ENCODE data around the gene FYN. TPM values are rescaled to one million over a fixed set of nuclear protein-coding genes. Genes with fewer than 3 reads are reported as not detected.

Gene FYN
- total RNA-seq, 4 donors from 2014 or later, result 37.8 to 65.8 (median 53.8) TPM

GRCh38 chr6:111750153-111750552 is 123.1 kb downstream of the FYN start:
- no peaks in the 10 kb centered on the region for H3K9me3 ChIP-seq
- no peak for DNase-seq (ENCODE audit: extremely low spot score)
- TF ChIP-seq POLR2AphosphoS5 (IDR thresholded peaks at IDR 0.05), result no peak
- no peak for TF ChIP-seq POLR2A (IDR thresholded peaks at IDR 0.05; ENCODE audit: low read depth)
- TF ChIP-seq CTCF (IDR thresholded peaks at IDR 0.05), result no peak
- no peak for TF ChIP-seq EP300 (IDR thresholded peaks at IDR 0.05)
- H3K27me3 ChIP-seq, result no peaks in the 10 kb centered on the region
- WGBS, result 94% methylated on average over 7 of the region's 7 CpGs
- intact Hi-C loops (cut with DNase I), result no loop called here
- H3K36me3 ChIP-seq, result no peaks in the 10 kb centered on the region
- no peak overlapping the region for H3K27ac ChIP-seq (replicated peaks in 1 of 4)
- H3K4me3 ChIP-seq, result no peak overlapping the region
- H3K4me1 ChIP-seq, result peaks cover 3 to 46% (median 9%) of the 10 kb centered on the region in 4 donors

- Histone ChIP-seq H3K36me3 (no peaks in the 10 kb centered on the region), H3K4me3 (no peak overlapping the region), H3K27me3 (no peaks in the 10 kb centered on the region), H3K9me3 (no peaks in the 10 kb centered on the region), H3K27ac (replicated peaks in 1 of 4) (no peak overlapping the region), H3K4me1 (peaks cover 19 to 49% (median 27%) of the 10 kb centered on the region in 4 donors)
- TF ChIP-seq CTCF (IDR thresholded peaks at IDR 0.05) (no peak), POLR2AphosphoS5 (IDR thresholded peaks at IDR 0.05) (no peak), EP300 (IDR thresholded peaks at IDR 0.05) (no peak), POLR2A (IDR thresholded peaks at IDR 0.05; ENCODE audit: low read depth) (no peak)
- intact Hi-C loops (cut with DNase I), result no loop called here
- DNase-seq (ENCODE audit: extremely low spot score), result no peak
- WGBS, result 77% methylated on average over 3 of the region's 3 CpGs
Observed at GRCh38 chr6:111748231-111748647, 125.0 kb downstream of the FYN start.

GRCh38 chr6:111747829-111748228 is 125.4 kb downstream of the FYN start:
- 76% methylated on average over 5 of the region's 5 CpGs for WGBS

GRCh38 chr6:111747396-111747795 is 125.9 kb downstream of the FYN start:
- H3K27me3 ChIP-seq, result no peaks in the 10 kb centered on the region
- TF ChIP-seq EP300 (IDR thresholded peaks at IDR 0.05), result no peak
- TF ChIP-seq POLR2AphosphoS5 (IDR thresholded peaks at IDR 0.05), result no peak
- TF ChIP-seq CTCF (IDR thresholded peaks at IDR 0.05), result no peak
- no peak for TF ChIP-seq POLR2A (IDR thresholded peaks at IDR 0.05; ENCODE audit: low read depth)
- H3K4me3 ChIP-seq, result no peak overlapping the region
- peaks cover 23 to 55% (median 30%) of the 10 kb centered on the region in 4 donors for H3K4me1 ChIP-seq
- no peak overlapping the region for H3K27ac ChIP-seq (replicated peaks in 1 of 4)
- intact Hi-C loops (cut with DNase I), result no loop called here
- no peaks in the 10 kb centered on the region for H3K9me3 ChIP-seq
- H3K36me3 ChIP-seq, result no peaks in the 10 kb centered on the region
- DNase-seq (ENCODE audit: extremely low spot score), result no peak
- 80% methylated on average over 6 of the region's 6 CpGs for WGBS

More at GRCh38 chr6:111747829-111748228, 125.4 kb downstream of the FYN start:
- Histone ChIP-seq H3K4me1 (peaks cover 23 to 52% (median 29%) of the 10 kb centered on the region in 4 donors), H3K4me3 (no peak overlapping the region), H3K36me3 (no peaks in the 10 kb centered on the region), H3K27ac (replicated peaks in 1 of 4) (peak overlapping the region in 1 of 4 donors; percentile 11), H3K27me3 (no peaks in the 10 kb centered on the region), H3K9me3 (no peaks in the 10 kb centered on the region)
- TF ChIP-seq POLR2AphosphoS5 (IDR thresholded peaks at IDR 0.05), result no peak
- TF ChIP-seq EP300 (IDR thresholded peaks at IDR 0.05), result no peak
- TF ChIP-seq POLR2A (IDR thresholded peaks at IDR 0.05; ENCODE audit: low read depth), result no peak
- no peak for TF ChIP-seq CTCF (IDR thresholded peaks at IDR 0.05)
- DNase-seq (ENCODE audit: extremely low spot score), result no peak
- intact Hi-C loops (cut with DNase I), result no loop called here

GRCh38 chr6:111746983-111747382 is 126.3 kb downstream of the FYN start:
- intact Hi-C loops (cut with DNase I), result no loop called here
- Histone ChIP-seq H3K27ac (replicated peaks in 1 of 4) (no peak overlapping the region), H3K9me3 (no peaks in the 10 kb centered on the region)

More at GRCh38 chr6:111746983-111747382, 126.3 kb downstream of the FYN start:
- H3K4me3 ChIP-seq, result no peak overlapping the region
- DNase-seq (ENCODE audit: extremely low spot score), result no peak
- H3K36me3 ChIP-seq, result no peaks in the 10 kb centered on the region
- H3K4me1 ChIP-seq, result peaks cover 23 to 57% (median 30%) of the 10 kb centered on the region in 4 donors
- no peaks in the 10 kb centered on the region for H3K27me3 ChIP-seq
- TF ChIP-seq EP300 (IDR thresholded peaks at IDR 0.05) (no peak), POLR2A (IDR thresholded peaks at IDR 0.05; ENCODE audit: low read depth) (no peak), POLR2AphosphoS5 (IDR thresholded peaks at IDR 0.05) (no peak), CTCF (IDR thresholded peaks at IDR 0.05) (no peak)

Measured in esophagus muscularis mucosa (tissue), 4 donors.